ENCODE measurements around the gene TMEM198. TPM values are rescaled to one million over a fixed set of nuclear protein-coding genes. Genes with fewer than 3 reads are reported as not detected.
A peak's percentile ranks its signal among the peaks of the same experiment; 100 is the strongest.

TMEM198 gene
- total and polyA plus RNA-seq, 9 of the 15 experiments (the other 6 are each of a cell fraction or from before 2014, with no cell fraction given) = 0.03 to 3.8 (median 1.0) TPM

DNA sequence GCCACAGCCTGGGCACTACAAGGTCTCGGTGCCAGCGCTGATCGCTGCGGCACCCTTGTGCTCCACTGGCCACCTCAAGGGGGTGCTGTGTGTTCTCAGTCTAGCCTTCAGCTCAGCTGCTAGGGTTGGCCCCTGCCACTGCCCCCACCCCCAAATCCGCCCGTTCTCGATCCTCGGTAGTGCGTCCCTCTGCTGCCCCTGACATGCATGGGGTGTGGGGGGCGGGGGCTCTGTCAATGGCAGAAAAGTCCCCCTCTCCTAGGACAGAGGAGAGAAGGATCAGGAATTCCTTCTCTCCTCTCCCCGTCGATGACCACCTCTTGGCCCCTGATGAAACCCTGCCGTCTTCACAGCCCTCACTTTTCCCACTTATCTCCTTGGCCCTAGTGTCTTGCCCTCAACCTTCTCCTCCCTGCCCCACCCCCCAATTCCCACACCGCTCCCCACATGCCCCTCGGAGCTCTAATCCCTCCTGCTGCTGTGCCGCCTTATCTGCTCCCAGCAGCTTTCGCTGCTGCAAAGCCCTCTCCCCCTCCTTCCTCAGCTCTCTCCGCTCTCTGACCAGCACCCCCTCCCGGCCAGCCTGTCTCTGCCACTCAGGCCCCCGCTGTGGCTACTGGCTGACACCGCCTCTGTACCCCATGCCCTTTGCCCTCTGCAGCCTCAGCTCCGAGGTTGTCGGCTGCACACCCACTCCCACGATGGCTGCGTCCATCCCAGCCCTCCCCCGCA lies 33.9 kb upstream of the TMEM198 start (continued):
- TF ChIP-seq SRSF7 (optimal IDR thresholded peaks at IDR 0.05; ENCODE audit: low read depth, low read length) (no peak), NR4A1 (CRISPR knock-in tag; IDR thresholded peaks at IDR 0.05) (no peak), NR4A1 (tag; IDR thresholded peaks at IDR 0.05) (no peak), GATA2 (CRISPR knock-in tag; IDR thresholded peaks at IDR 0.05) (peak; percentile 91), SP1 (CRISPR knock-in tag; IDR thresholded peaks at IDR 0.05) (peak; percentile 68), ZNF780A (CRISPR knock-in tag; IDR thresholded peaks at IDR 0.05) (no peak), ELF2 (CRISPR knock-in tag; IDR thresholded peaks at IDR 0.05) (no peak), MEIS2 (IDR thresholded peaks at IDR 0.05; ENCODE audit: partially characterized antibody) (peak; percentile 12), ZNF263 (CRISPR knock-in tag; IDR thresholded peaks at IDR 0.05; ENCODE audit: borderline replicate concordance) (no peak)
- TF ChIP-seq, protein P1, sequence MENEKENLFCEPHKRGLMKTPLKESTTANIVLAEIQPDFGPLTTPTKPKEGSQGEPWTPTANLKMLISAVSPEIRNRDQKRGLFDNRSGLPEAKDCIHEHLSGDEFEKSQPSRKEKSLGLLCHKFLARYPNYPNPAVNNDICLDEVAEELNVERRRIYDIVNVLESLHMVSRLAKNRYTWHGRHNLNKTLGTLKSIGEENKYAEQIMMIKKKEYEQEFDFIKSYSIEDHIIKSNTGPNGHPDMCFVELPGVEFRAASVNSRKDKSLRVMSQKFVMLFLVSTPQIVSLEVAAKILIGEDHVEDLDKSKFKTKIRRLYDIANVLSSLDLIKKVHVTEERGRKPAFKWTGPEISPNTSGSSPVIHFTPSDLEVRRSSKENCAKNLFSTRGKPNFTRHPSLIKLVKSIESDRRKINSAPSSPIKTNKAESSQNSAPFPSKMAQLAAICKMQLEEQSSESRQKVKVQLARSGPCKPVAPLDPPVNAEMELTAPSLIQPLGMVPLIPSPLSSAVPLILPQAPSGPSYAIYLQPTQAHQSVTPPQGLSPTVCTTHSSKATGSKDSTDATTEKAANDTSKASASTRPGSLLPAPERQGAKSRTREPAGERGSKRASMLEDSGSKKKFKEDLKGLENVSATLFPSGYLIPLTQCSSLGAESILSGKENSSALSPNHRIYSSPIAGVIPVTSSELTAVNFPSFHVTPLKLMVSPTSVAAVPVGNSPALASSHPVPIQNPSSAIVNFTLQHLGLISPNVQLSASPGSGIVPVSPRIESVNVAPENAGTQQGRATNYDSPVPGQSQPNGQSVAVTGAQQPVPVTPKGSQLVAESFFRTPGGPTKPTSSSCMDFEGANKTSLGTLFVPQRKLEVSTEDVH (IDR thresholded peaks at IDR 0.05; ENCODE audit: low read depth, partially characterized antibody) = peak; percentile 72
- TF ChIP-seq, protein P2, sequence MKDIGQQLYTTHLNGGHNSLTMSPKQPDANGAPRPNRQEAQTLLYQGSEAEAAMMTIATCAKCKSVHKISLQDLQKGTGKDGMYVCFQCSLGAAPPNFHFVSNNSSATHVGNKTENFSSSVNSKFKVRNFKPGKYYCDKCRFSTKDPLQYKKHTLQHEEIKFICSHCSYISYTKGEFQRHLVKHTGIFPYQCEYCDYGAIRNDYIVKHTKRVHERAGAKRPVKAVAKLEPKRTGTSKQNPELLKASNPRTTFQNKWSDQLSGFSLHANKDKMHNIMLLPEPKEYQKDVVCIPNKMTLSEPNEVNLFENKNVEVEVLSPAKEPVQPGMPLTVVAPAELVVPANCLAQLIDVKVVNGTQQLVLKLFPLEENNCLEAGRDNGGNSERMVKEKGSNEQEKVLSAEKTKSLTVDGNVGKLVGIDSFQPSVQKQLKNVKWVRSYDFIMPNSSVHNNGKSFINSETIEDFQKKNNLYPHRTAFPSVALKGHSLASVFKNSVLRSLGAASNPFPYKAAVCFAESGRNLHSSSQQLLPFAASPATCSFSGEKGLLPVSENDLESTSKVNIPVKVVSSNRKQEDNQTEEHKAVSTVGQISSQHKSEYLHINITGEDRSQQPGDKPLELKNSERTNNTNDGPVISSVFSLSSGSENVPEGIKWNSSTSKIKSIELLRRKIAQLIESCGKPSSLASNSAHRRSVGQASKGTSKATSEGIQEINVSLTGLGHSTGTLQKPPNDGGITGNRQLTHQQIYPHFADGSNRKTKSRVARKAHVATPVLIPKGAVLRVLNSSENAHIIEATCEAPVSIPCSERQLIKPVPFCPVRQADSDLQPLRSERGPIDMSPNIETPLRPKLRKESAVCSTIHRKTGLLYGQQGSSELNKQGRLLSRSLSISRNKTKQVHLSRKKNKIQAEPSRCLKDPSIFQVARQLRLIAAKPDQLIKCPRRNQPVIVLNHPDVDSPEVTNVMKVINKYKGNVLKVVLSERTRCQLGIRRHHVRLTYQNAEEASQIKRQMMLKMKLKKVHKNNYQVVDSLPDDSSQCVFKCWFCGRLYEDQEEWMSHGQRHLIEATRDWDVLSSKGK (CRISPR knock-in tag; IDR thresholded peaks at IDR 0.05) = no peak
- TF ChIP-seq, protein P3, sequence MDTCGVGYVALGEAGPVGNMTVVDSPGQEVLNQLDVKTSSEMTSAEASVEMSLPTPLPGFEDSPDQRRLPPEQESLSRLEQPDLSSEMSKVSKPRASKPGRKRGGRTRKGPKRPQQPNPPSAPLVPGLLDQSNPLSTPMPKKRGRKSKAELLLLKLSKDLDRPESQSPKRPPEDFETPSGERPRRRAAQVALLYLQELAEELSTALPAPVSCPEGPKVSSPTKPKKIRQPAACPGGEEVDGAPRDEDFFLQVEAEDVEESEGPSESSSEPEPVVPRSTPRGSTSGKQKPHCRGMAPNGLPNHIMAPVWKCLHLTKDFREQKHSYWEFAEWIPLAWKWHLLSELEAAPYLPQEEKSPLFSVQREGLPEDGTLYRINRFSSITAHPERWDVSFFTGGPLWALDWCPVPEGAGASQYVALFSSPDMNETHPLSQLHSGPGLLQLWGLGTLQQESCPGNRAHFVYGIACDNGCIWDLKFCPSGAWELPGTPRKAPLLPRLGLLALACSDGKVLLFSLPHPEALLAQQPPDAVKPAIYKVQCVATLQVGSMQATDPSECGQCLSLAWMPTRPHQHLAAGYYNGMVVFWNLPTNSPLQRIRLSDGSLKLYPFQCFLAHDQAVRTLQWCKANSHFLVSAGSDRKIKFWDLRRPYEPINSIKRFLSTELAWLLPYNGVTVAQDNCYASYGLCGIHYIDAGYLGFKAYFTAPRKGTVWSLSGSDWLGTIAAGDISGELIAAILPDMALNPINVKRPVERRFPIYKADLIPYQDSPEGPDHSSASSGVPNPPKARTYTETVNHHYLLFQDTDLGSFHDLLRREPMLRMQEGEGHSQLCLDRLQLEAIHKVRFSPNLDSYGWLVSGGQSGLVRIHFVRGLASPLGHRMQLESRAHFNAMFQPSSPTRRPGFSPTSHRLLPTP (IDR thresholded peaks at IDR 0.05; ENCODE audit: borderline replicate concordance, extremely low read depth, insufficient read length) = no peak
- TF ChIP-seq, protein P4, sequence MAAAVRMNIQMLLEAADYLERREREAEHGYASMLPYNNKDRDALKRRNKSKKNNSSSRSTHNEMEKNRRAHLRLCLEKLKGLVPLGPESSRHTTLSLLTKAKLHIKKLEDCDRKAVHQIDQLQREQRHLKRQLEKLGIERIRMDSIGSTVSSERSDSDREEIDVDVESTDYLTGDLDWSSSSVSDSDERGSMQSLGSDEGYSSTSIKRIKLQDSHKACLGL (CRISPR knock-in tag; IDR thresholded peaks at IDR 0.05; ENCODE audit: borderline replicate concordance, poor library complexity, severe bottlenecking) = no peak

Measured in K562 (cell line).